ENCODE data around the gene ERF.
A peak's percentile ranks its signal among the peaks of the same experiment; 100 is the strongest.

Gene ERF

GRCh38 chr19:42252365-42253244 is 2.3 kb downstream of the ERF start:
- no peak for DNase-seq

DNA sequence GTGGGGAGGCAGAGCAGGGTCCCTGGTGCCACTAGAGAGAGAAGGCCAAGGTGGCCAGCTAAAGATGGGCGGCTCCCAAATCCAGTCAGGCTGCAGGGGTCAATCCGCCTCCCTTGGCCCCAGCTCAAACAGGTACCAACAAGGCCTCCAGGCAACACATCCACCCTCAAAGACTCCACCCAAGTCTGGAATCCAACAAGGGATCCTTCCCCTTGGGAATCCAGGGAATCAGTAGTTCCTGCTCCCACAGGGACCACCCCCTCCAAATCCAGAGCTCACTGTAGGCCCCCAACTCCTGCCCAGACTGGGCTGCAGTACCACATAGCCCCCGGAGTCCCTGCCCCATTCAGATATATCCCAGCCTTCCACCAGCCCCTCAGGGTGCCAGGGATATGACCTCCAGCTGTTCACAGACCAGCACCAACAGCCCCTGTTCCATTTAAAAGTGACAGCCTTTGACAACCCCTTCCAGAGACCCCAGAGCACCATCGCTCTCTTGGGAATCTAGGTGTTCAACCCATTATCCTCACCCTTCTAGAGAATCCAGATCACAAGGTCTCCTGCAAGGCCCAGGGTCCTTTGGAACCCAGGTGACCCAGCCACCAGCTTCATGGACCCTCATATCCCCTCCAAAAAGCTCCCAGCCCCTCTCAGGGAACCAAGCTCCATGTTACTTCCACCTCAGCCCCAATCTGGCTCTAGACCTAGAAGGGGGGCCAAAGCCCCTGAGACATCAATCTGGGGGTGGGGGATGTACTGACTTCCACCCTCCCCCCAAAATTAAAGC is 3.2 kb downstream of the ERF start:
- no peak for DNase-seq

DNA sequence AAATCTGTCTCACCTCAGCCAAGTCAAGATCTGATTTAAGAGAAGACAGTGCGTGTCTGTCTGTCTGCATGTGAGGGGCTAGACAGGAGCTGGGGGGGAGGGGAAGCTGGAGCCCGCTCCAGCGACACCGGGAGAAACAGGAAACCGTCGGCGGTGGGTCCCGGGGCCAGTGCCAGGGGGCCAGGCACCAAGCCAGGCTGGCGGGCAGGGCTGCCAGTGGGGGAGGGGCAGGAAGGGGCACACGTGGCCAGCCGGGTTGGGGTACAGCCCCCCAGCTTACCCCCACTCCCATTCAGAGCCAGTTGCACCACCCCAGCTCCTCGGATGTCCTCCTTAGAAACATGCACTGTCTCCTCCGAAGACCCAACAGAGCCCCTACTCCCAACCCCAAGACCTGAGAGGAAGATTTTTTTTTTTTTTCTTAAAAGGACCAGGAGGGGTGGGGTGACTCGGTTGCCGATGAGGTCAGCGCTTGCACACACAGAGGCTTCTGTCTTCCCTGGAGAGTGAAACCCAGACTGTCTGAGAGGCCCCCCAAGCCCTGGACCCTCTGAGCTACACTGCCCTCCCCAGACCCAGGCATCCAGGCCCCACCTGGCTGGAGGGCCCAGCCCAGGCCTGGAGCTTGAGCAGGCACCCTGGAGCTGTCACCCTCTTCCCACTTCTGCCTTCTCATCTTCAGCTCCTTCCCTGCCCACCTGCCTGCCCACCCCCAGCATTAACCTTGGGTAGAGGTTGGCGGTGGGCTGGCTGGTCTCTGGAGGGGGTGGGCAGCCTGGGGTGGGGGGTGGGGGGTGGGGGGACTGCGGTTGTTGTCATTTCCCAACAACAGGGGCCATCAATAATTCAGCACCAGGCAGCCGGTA is 4.0 kb downstream of the ERF start:
- no peak for DNase-seq

GRCh38 chr19:42250183-42250665 is 4.7 kb downstream of the ERF start:
- DNase-seq, result no peak

DNA sequence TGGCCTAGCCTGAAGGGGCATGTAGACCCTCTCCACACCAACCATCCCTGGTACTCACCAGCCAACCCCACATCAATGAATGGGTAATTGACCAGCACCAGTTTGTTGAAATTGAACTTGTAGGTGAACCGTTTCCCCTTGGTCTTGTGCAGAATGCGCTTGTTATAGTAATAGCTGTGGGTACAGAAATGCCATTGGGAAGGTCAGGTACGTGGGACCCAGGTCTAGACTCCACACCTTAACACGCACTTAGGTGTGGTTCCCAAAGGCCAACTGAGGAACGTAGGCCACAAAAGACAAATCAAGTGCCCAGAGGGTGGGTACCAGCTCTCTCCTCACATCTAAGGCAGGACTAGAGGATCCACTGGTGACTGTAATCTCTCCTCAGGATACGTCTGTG is 5.2 kb downstream of the ERF start:
- DNase-seq, result no peak

- DNase-seq, result no peak
These were observed 5.7 kb downstream of the ERF start for GRCh38 chr19:42249149-42249750.

DNA sequence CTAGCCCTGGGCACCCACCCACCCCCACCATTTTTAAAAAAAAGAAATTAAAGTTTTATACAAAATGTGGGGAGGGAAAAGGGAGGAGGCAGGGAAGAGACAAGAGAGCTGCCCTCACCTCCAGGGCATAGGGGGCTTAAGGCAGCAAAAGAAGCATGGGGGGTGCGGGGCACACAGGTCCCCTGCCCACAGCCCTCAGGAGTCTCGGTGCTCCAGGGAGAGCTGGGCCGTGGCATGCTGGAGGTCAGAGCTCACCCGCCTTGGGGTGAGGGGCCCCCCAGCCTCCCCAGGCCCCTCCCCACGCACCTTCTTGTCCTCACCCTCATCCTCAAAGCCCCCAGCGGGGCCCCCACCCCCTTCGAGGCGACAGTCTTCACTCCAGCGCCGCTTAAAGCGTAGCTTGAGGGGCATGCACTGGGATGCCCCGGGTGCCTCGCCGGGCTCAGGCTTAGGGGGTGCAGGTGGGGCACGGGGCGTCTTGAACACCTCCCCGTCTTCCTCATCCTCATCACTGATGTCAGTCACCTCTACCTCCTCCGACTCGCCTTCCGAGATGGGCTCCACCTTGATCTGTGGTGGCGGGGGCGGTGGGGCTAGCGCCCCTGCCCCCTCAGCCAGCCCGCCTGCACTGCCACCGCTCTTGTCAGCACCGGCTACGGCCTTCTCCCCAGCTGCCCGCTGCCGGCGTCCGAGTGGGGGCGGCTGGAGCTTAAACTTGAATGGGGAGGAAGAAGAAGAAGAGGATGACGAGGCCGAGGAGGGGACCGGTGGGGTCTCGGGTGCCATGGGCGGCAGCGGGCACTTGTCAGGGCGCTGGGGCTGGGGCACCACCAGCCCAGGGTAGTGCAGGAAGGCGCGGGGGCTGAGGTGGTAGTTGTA is 6.4 kb downstream of the ERF start:
- no peak for DNase-seq

DNA sequence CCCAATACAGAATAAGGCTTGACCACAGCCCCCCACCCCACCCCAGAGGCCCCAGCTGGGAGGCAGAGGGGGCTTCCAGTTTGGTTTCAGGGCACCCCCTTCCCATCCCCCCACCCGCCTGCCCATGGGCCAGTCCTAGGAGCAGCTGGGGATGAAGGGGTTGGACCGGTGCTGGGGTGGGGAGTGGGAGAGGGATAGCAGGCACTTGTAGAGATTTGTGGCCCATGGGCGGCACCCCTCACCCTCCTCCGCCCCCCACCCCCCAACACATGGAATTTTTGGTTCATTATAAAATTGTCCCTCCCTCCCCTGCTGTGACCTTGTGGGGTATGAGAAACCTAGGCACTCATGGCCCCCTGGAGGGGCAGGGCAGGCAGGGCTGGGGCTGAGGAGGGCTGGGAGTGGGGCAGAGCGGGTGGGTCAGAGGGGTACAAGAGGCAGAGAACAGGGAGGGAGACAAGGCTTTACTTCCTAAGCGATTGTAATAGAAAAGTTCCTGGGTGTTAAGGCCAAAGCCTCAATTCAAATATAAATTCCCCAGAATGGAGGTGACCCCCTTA is 7.2 kb downstream of the ERF start:
- no peak for DNase-seq

DNA sequence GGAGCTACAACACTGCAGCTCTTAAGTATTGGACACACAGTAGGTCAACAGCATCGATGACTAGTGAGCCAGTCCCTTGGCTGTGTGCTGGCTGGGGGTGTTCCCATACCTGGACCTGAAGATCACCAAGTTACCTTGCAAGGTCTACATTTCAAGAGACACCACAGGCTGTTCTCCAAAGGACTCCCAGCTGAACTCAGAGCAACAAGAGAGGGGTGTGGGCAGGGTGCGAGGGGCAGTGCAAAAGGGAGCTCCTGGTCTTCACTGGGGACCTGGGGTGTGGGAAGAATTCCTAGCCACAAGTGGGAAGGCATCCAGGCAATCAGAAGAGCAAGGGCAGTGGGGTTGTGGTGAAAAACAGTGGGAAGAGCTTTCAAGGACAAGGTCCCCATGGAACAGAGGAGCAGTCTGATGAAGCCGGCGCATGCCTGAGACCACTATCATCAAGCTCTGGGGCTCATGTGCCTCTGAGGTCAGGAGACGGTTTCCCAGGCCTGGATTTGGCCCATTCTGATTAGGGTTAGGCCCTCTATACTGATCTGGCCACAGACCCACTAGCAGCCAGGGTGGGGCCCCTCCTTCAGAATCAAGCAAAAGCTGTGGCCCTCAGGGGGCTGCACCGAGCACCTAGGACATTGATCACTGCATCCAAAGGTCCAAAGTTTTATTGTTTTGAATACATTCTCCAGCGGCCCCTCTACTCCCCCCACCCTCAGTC is 7.8 kb downstream of the ERF start:
- no peak for DNase-seq

- no peak for DNase-seq
These were observed 8.6 kb downstream of the ERF start for GRCh38 chr19:42246143-42246921.

- DNase-seq, result no peak
These were observed 9.7 kb downstream of the ERF start for GRCh38 chr19:42245231-42245630.

DNA sequence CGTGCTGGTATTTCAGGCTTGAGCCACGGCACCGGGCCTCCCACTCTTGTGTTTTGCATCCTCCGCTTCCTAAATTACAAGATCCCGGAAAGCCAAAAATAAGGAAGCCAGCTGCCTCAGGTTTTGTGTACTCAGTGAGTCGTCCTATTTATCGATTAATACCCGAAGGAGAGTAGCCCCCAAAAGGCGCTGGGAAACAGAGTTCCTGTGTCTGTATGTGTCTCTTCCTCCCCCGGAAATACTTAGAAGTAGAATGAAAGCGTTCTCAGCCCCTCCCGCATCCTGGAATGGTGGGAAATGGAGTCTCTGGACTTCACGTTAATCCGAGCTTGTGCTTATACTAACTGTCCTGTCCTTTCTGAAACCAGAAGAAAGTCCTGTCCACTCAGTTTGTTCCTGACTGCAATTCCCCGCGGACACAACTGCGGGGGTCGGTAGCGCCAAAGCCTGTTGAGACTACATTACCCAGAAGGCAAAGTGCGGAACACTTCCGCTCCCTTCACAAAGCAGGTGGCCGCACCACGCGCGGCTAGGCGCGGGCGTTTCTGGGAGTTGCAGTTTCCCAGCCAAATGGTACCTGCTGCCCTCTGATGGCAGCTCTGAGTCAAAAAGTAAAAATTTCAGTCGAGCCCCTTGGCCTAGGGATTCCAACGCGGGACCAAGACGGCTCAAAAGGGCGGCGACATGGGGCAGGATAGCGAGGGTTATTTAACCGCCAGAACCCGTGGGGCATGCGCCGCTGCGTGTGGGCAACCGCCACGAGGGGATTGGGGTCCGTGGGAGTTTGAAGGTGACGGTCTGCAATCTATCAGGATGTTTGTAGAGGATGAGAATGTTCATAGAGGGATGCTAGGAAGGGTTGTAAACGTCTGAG is 10.3 kb downstream of the ERF start:
- peak; percentile 91 for DNase-seq

- DNase-seq, result peak; percentile 99
These were observed 12.2 kb downstream of the ERF start, which contains the start of gene GSK3A for GRCh38 chr19:42242512-42243409. Gene GSK3A, minus strand, starts transcription at chr19:42242602. Its CDS starts 137 bp downstream, at chr19:42242465.

- DNase-seq, result peak; percentile 48
These were observed 12.8 kb downstream of the ERF start for GRCh38 chr19:42242069-42242511.

DNA sequence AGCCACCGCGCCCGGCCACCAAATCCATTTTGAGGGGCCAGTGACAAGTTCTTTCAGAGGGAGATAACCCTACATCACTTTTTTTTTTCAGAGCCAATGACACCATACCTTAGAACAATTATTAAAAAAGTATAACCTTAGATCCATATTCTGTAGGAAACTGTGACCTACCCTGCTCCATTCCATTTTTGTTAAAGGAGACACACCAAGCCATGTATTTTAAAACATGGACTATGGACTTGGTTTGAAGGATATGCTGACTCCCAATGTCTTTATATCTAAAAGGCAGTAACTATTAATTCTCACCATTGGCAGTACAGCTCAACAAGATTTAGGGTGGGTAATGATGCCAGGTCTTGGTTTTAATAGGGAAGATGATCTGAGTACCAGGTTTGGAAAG is 13.6 kb downstream of the ERF start:
- no peak for DNase-seq

GRCh38 chr19:42239544-42240220 is 15.2 kb downstream of the ERF start:
- no peak for DNase-seq

DNA sequence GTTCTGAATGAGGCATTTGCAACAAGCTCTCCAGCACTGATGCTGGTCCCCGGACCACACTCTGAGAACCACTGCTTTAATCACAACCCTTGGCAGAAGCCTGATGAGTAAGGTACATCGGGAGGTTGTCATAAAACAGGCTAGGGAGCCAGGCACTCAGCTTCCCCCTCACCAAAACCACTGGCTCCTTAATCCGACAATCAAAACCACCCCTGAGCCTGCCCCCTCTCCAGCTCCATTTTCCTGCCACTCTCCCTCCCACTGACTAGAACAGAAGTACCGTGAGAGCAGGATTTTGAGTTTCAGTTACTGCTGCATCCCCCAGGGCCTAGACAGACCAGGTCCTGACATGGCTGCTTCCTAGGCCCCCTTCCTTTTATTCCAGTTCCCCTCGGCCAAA is 19.7 kb downstream of the ERF start:
- no peak for DNase-seq
